CD14-positive monocyte (primary cell): Measurements from ENCODE around the gene GRM8. TPM values are rescaled to one million over a fixed set of nuclear protein-coding genes. Genes with fewer than 3 reads are reported as not detected.

Source experiments
- DNase-seq, 3 donors: peaks; one replicate each; pipeline ENCODE4 v3.0.0-alpha.2; 2011 to 2022
- H2AFZ ChIP-seq: 2 replicates; pipeline ENCODE4 v1.6.0; 2012; ENCODE audit warnings: mild to moderate bottlenecking, low read depth, low read length, inconsistent platforms; ENCODE audit not compliant: insufficient read depth, poor library complexity, severe bottlenecking
- H3K27ac ChIP-seq, 2 donors: 1 replicate in 1 of 2; 2 replicates in 1 of 2; pipeline ENCODE4 v1.5.1; 2012 to 2013; ENCODE audit warnings: low read length in 2 of 2, control low read depth in 1 of 2, inconsistent platforms in 1 of 2, low read depth in 1 of 2, mild to moderate bottlenecking in 1 of 2
- H3K27me3 ChIP-seq, 2 donors: one replicate each; pipeline versions ENCODE4 v1.6.0 to v1.6.1; 2011 to 2013; ENCODE audit warnings: low read length in 2 of 2; ENCODE audit not compliant: control insufficient read depth in 2 of 2, insufficient read depth in 2 of 2
- H3K36me3 ChIP-seq, 2 donors: replicated peaks in 1 of 2; 1 replicate in 1 of 2; 2 replicates in 1 of 2; pipeline versions ENCODE4 v1.5.1 to v1.6.1; 2012 to 2013; ENCODE audit warnings: low read length in 2 of 2, control low read depth in 1 of 2, inconsistent platforms in 1 of 2, mild to moderate bottlenecking in 1 of 2; ENCODE audit not compliant: insufficient read depth in 2 of 2, control insufficient read depth in 1 of 2
- H3K4me1 ChIP-seq, 2 donors: 1 replicate in 1 of 2; 2 replicates in 1 of 2; pipeline versions ENCODE4 v1.5.1 to v1.6.1; 2012 to 2013; ENCODE audit warnings: low read length in 2 of 2, control low read depth in 1 of 2, inconsistent platforms in 1 of 2, mild to moderate bottlenecking in 1 of 2, moderate library complexity in 1 of 2; ENCODE audit not compliant: insufficient read depth in 2 of 2, control insufficient read depth in 1 of 2
- H3K4me2 ChIP-seq: replicated peaks from 2 replicates; pipeline ENCODE3; 2012; ENCODE audit warnings: low read length, moderate library complexity, mild to moderate bottlenecking; ENCODE audit not compliant: poor library complexity, severe bottlenecking; ENCODE audit errors: extremely low read depth
- H3K4me3 ChIP-seq, 3 experiments: fragments of 200-600 bp in 1 of 3; sonication (generic) in 1 of 3; replicated peaks in 1 of 3; 1 replicate in 2 of 3; 2 replicates in 1 of 3; pipeline ENCODE4 v1.5.1; 2011 to 2013; ENCODE audit warnings: low read length in 3 of 3, mild to moderate bottlenecking in 3 of 3, control low read depth in 2 of 3, low read depth in 2 of 3, inconsistent platforms in 1 of 3, moderate library complexity in 1 of 3
- H3K79me2 ChIP-seq: 2 replicates; pipeline ENCODE4 v1.6.0; 2012; ENCODE audit warnings: mild to moderate bottlenecking, control low read depth, inconsistent platforms, low read length, moderate library complexity; ENCODE audit not compliant: insufficient read depth
- H3K9ac ChIP-seq: 2 replicates; pipeline ENCODE4 v1.6.0; 2017; ENCODE audit warnings: low read length, mild to moderate bottlenecking; ENCODE audit not compliant: insufficient read depth, poor library complexity, severe bottlenecking
- H3K9me3 ChIP-seq, 2 donors: replicated peaks in 1 of 2; 1 replicate in 1 of 2; 2 replicates in 1 of 2; pipeline versions ENCODE4 v1.5.1 to v1.6.1; 2012 to 2013; ENCODE audit warnings: low read length in 2 of 2, control low read depth in 1 of 2; ENCODE audit not compliant: control insufficient read depth in 1 of 2, insufficient read depth in 1 of 2
- H4K20me1 ChIP-seq: 2 replicates; pipeline ENCODE4 v1.6.0; 2012; ENCODE audit warnings: mild to moderate bottlenecking, low read length, control low read depth, moderate library complexity; ENCODE audit not compliant: insufficient read depth
- H3K27ac Mint-ChIP-seq, 7 donors: one replicate each; pipeline ENCODE4 v1.8.0; 2020; ENCODE audit warnings: mild to moderate bottlenecking in 7 of 7, mixed read lengths in 7 of 7, moderate library complexity in 6 of 7, inconsistent platforms in 2 of 7
- H3K27me3 Mint-ChIP-seq, 3 donors: one replicate each; pipeline ENCODE4 v1.8.0; 2021 to 2022; ENCODE audit warnings: low read depth in 3 of 3, mild to moderate bottlenecking in 3 of 3, mixed read lengths in 3 of 3, moderate library complexity in 3 of 3, inconsistent platforms in 1 of 3
- H3K36me3 Mint-ChIP-seq, 2 donors: one replicate each; pipeline ENCODE4 v1.8.0; 2020; ENCODE audit warnings: mixed read lengths in 2 of 2, inconsistent platforms in 1 of 2, mild to moderate bottlenecking in 1 of 2
- H3K4me1 Mint-ChIP-seq: one replicate; pipeline ENCODE4 v1.8.0; 2020; ENCODE audit warnings: mild to moderate bottlenecking, mixed read lengths
- H3K4me3 Mint-ChIP-seq, 2 donors: one replicate each; pipeline ENCODE4 v1.8.0; 2020; ENCODE audit warnings: mild to moderate bottlenecking in 2 of 2, mixed read lengths in 2 of 2, moderate library complexity in 1 of 2
- H3K9me3 Mint-ChIP-seq, 7 donors: one replicate each; pipeline ENCODE4 v1.8.0; 2020 to 2022; ENCODE audit warnings: mixed read lengths in 7 of 7, mild to moderate bottlenecking in 6 of 7, moderate library complexity in 6 of 7, inconsistent platforms in 2 of 7
- CTCF ChIP-seq: fragments of 200-600 bp; IDR thresholded peaks from one replicate; pipeline ENCODE4 v1.8.0; 2022; ENCODE audit warnings: antibody characterized with exemption, mild to moderate bottlenecking
- WGBS: methylation state at CpG from one replicate; pipeline ENCODE4 v1.1.5; 2013; ENCODE audit warnings: missing lambda C conversion rate; ENCODE audit not compliant: insufficient coverage; 5-methylcytosine and 5-hydroxymethylcytosine counted together
- intact Hi-C, 2 donors: fragments of 100-400 bp; cut with micrococcal nuclease; formaldehyde crosslinking; loops; one replicate each; pipeline versions ENCODE4 v1.15.0 to v1.15.1; 2023
- polyA plus RNA-seq, 3 donors: library from polyadenylated mRNA; depleted of rRNA in 1 of 3; unstranded in 2 of 3; stranded (reverse) in 1 of 3; fragments of 300-500 nt in 2 of 3; fragments of >200 nt in 1 of 3; fragmentation: Illumina TruSeq in 2 of 3; gene quantifications; 1 replicate in 2 of 3; 2 replicates in 1 of 3; pipeline ENCODE4 v1.2.3, GENCODE V29; 2012 to 2021

GRM8 gene
- polyA plus RNA-seq, 3 donors: not detected

GRCh38 chr7:126472825-126473224 lies 779.9 kb downstream of the GRM8 start:
- intact Hi-C loops: no loop called here
- Histone ChIP-seq H3K9ac (no peak overlapping the region), H3K9me3 (peaks cover 17 to 24% of the 10 kb centered on the region in 2 donors), H3K27ac (no peak overlapping the region), H3K27me3 (no peaks in the 10 kb centered on the region), H3K4me1 (no peaks in the 10 kb centered on the region), H3K4me2 (no peak overlapping the region), H3K79me2 (no peaks in the 10 kb centered on the region), H3K36me3 (no peaks in the 10 kb centered on the region), H4K20me1 (no peaks in the 10 kb centered on the region), H3K4me3 (no peak overlapping the region), H2AFZ (no peak overlapping the region)
- TF ChIP-seq CTCF: no peak
- Mint-ChIP-seq H3K4me3 (no peak overlapping the region), H3K27me3 (peaks cover 0 to 1% (median 0%) of the 10 kb centered on the region in 3 donors), H3K27ac (no peak overlapping the region), H3K4me1 (no peaks in the 10 kb centered on the region), H3K9me3 (peaks cover 4 to 9% (median 6%) of the 10 kb centered on the region in 7 donors), H3K36me3 (no peaks in the 10 kb centered on the region)
- DNase-seq: no peak

- Histone ChIP-seq H4K20me1 (no peaks in the 10 kb centered on the region), H3K79me2 (no peaks in the 10 kb centered on the region), H3K27ac (no peak overlapping the region), H3K36me3 (no peaks in the 10 kb centered on the region), H3K9ac (no peak overlapping the region), H3K4me1 (no peaks in the 10 kb centered on the region), H2AFZ (no peak overlapping the region), H3K27me3 (no peaks in the 10 kb centered on the region), H3K4me3 (no peak overlapping the region), H3K9me3 (no peaks in the 10 kb centered on the region), H3K4me2 (no peak overlapping the region)
- DNase-seq: no peak
- no peak for TF ChIP-seq CTCF
- Mint-ChIP-seq H3K27me3 (no peaks in the 10 kb centered on the region), H3K27ac (no peak overlapping the region), H3K4me1 (no peaks in the 10 kb centered on the region), H3K36me3 (no peaks in the 10 kb centered on the region), H3K9me3 (peaks cover 0 to 1% (median 0%) of the 10 kb centered on the region in 7 donors), H3K4me3 (no peak overlapping the region)
- no CpG with 5 or more reads among the region's 2 CpGs for WGBS
- intact Hi-C loops: no loop called here
Measured at GRCh38 chr7:126462405-126462804, 790.3 kb downstream of the GRM8 start.
